Fibroblast of skin of left biceps (primary cell): Measurements from ENCODE around the gene PPP1R15A.
A peak's percentile ranks its signal among the peaks of the same experiment; 100 is the strongest.
"Not testable (repeated sequence)": the region's sequence is repeated elsewhere in the genome, so short reads cannot be mapped to it uniquely, and the experiment has no call there.

ENCODE experiments used
- DNase-seq, 2 experiments: peaks; one replicate each; pipeline ENCODE4 v3.0.0-alpha.2; 2013; ENCODE audit warnings: low read depth in 2 of 2

The PPP1R15A gene

GRCh38 chr19:48872182-48872883 lies at the start of gene PPP1R15A:
Gene PPP1R15A, plus strand, starts transcription at chr19:48872421. Its CDS starts 813 bp downstream, at chr19:48873234.
- peak; percentile 93 to 94 for DNase-seq

GRCh38 chr19:48822514-48822913 lies 49.7 kb upstream of the PPP1R15A start:
- DNase-seq: no peak

- DNase-seq: no peak
Measured at GRCh38 chr19:48826606-48827020, 45.6 kb upstream of the PPP1R15A start.

GRCh38 chr19:48830088-48830487 lies 42.1 kb upstream of the PPP1R15A start:
- DNase-seq: no peak

GRCh38 chr19:48830965-48831364 lies 41.3 kb upstream of the PPP1R15A start:
- DNase-seq: no peak

GRCh38 chr19:48833049-48833448 lies 39.2 kb upstream of the PPP1R15A start:
- no peak for DNase-seq

- DNase-seq: no peak
Measured at GRCh38 chr19:48833977-48834376, 38.2 kb upstream of the PPP1R15A start.

GRCh38 chr19:48835734-48836088 lies 36.5 kb upstream of the PPP1R15A start:
- DNase-seq: peak in 1 of 2 experiments; percentile 38

- DNase-seq: peak in 1 of 2 experiments; percentile 15
Measured at GRCh38 chr19:48836089-48837017, 35.9 kb upstream of the PPP1R15A start, which contains the start of gene HSD17B14. Gene HSD17B14, minus strand, starts transcription at chr19:48836491. Its CDS starts 80 bp downstream, at chr19:48836411.

- peak; percentile 69 for DNase-seq
Measured at GRCh38 chr19:48837051-48837524, 35.1 kb upstream of the PPP1R15A start.

GRCh38 chr19:48837687-48838086 lies 34.5 kb upstream of the PPP1R15A start:
- no peak for DNase-seq

GRCh38 chr19:48841047-48841446 lies 31.2 kb upstream of the PPP1R15A start:
- DNase-seq: no peak

- no peak for DNase-seq
Measured at GRCh38 chr19:48841571-48841970, 30.6 kb upstream of the PPP1R15A start.

GRCh38 chr19:48842789-48843162 lies 29.4 kb upstream of the PPP1R15A start:
- DNase-seq: peak in 1 of 2 experiments; percentile 3

- no peak for DNase-seq
Measured at GRCh38 chr19:48844472-48844871, 27.7 kb upstream of the PPP1R15A start.

- no peak for DNase-seq
Measured at GRCh38 chr19:48845384-48845783, 26.8 kb upstream of the PPP1R15A start.

- not testable (repeated sequence) for DNase-seq
Measured at GRCh38 chr19:48846659-48847058, 25.6 kb upstream of the PPP1R15A start.

- DNase-seq: no peak
Measured at GRCh38 chr19:48852292-48852691, 19.9 kb upstream of the PPP1R15A start.

GRCh38 chr19:48853483-48853882 lies 18.7 kb upstream of the PPP1R15A start:
- no peak for DNase-seq

- DNase-seq: no peak
Measured at GRCh38 chr19:48854103-48854502, 18.1 kb upstream of the PPP1R15A start.

- no peak for DNase-seq
Measured at GRCh38 chr19:48856921-48857320, 15.3 kb upstream of the PPP1R15A start.

GRCh38 chr19:48858984-48859710 lies 13.1 kb upstream of the PPP1R15A start:
- DNase-seq: no peak
